ENCODE data around the gene VWA8.
"Not testable (repeated sequence)": the region's sequence is repeated elsewhere in the genome, so short reads cannot be mapped to it uniquely, and the experiment has no call there.

Gene VWA8

GRCh38 chr13:41641429-41641828 is 319.5 kb downstream of the VWA8 start:
- DNase-seq, result no peak

GRCh38 chr13:41639955-41640780 is 320.7 kb downstream of the VWA8 start:
- DNase-seq, result no peak

- no peak for DNase-seq
Measured at GRCh38 chr13:41639237-41639904, 321.5 kb downstream of the VWA8 start.

- DNase-seq, result no peak
Measured at GRCh38 chr13:41637586-41637985, 323.3 kb downstream of the VWA8 start.

- DNase-seq, result not testable (repeated sequence)
Measured at GRCh38 chr13:41637032-41637431, 323.9 kb downstream of the VWA8 start.

- DNase-seq, result not testable (repeated sequence)
Measured at GRCh38 chr13:41636590-41636989, 324.3 kb downstream of the VWA8 start.

GRCh38 chr13:41634407-41634806 is 326.5 kb downstream of the VWA8 start:
- no peak for DNase-seq

GRCh38 chr13:41633776-41634175 is 327.1 kb downstream of the VWA8 start:
- DNase-seq, result no peak

GRCh38 chr13:41631296-41631965 is 329.5 kb downstream of the VWA8 start:
- no peak for DNase-seq

- no peak for DNase-seq
Measured at GRCh38 chr13:41627425-41627824, 333.5 kb downstream of the VWA8 start.

GRCh38 chr13:41624041-41624440 is 336.9 kb downstream of the VWA8 start:
- no peak for DNase-seq

GRCh38 chr13:41622432-41623429 is 338.2 kb downstream of the VWA8 start:
- DNase-seq, result no peak

GRCh38 chr13:41621716-41622431 is 339.0 kb downstream of the VWA8 start:
- no peak for DNase-seq

- DNase-seq, result not testable (repeated sequence)
Measured at GRCh38 chr13:41617633-41618032, 343.3 kb downstream of the VWA8 start.

GRCh38 chr13:41616151-41616550 is 344.8 kb downstream of the VWA8 start:
- DNase-seq, result no peak

- no peak for DNase-seq
Measured at GRCh38 chr13:41615528-41615855, 345.4 kb downstream of the VWA8 start.

- DNase-seq, result no peak
Measured at GRCh38 chr13:41614671-41615527, 346.0 kb downstream of the VWA8 start.

- no peak for DNase-seq
Measured at GRCh38 chr13:41613984-41614661, 346.8 kb downstream of the VWA8 start.

GRCh38 chr13:41613471-41613870 is 347.4 kb downstream of the VWA8 start:
- DNase-seq, result no peak

GRCh38 chr13:41611385-41611784 is 349.5 kb downstream of the VWA8 start:
- no peak for DNase-seq

Measured in CD4-positive, alpha-beta T cell treated with Interleukin-4 for 1 hour (primary cell).